PFSK-1 (cell line): Measurements from ENCODE around the gene MIP.

Experiments
- FOXP2 ChIP-seq: optimal IDR thresholded peaks from 2 replicates; pipeline ENCODE3; 2011; ENCODE audit warnings: borderline replicate concordance, control low read depth, inconsistent platforms; ENCODE audit not compliant: insufficient read depth; ENCODE audit errors: extremely low read length, extremely low read depth
- POLR2AphosphoS5 ChIP-seq: IDR thresholded peaks from 2 replicates; pipeline ENCODE4 v1.6.1; 2012; ENCODE audit warnings: low read depth, mild to moderate bottlenecking, control low read depth, low read length, moderate library complexity
- REST ChIP-seq, 2 experiments: IDR thresholded peaks; 2 replicates each; pipeline versions ENCODE4 v1.6.1 to v1.8.0; 2011 to 2012; ENCODE audit warnings: low read depth in 2 of 2, low read length in 2 of 2, control low read depth in 1 of 2, inconsistent platforms in 1 of 2, mild to moderate bottlenecking in 1 of 2, moderate library complexity in 1 of 2; ENCODE audit not compliant: insufficient read depth in 1 of 2
- SIN3A ChIP-seq: IDR thresholded peaks from 2 replicates; pipeline ENCODE4 v1.6.1; 2012; ENCODE audit warnings: mild to moderate bottlenecking, low read length, moderate library complexity, borderline replicate concordance; ENCODE audit not compliant: insufficient read depth
- TAF1 ChIP-seq: IDR thresholded peaks from 2 replicates; pipeline ENCODE4 v1.6.1; 2012; ENCODE audit warnings: low read length, control low read depth, borderline replicate concordance; ENCODE audit not compliant: insufficient read depth

Gene MIP

GRCh38 chr12:56479625-56480024 lies 25.2 kb upstream of the MIP start:
- TF ChIP-seq TAF1 (no peak), FOXP2 (no peak), SIN3A (no peak), REST (IDR thresholded peaks at IDR 0.05; ENCODE audit: insufficient read depth in 1 of 2, low read depth in 2 of 2, low read length in 2 of 2) (no peak), POLR2AphosphoS5 (no peak)

- TF ChIP-seq FOXP2 (no peak), TAF1 (no peak), SIN3A (no peak), REST (IDR thresholded peaks at IDR 0.05; ENCODE audit: insufficient read depth in 1 of 2, low read depth in 2 of 2, low read length in 2 of 2) (no peak), POLR2AphosphoS5 (no peak)
Observed at GRCh38 chr12:56477521-56478225, 23.2 kb upstream of the MIP start.

GRCh38 chr12:56476972-56477432 lies 22.5 kb upstream of the MIP start:
- no peak for TF ChIP-seq POLR2AphosphoS5
- no peak for TF ChIP-seq REST (IDR thresholded peaks at IDR 0.05; ENCODE audit: insufficient read depth in 1 of 2, low read depth in 2 of 2, low read length in 2 of 2)
- TF ChIP-seq TAF1 = no peak
- no peak for TF ChIP-seq SIN3A
- TF ChIP-seq FOXP2 = no peak

GRCh38 chr12:56476143-56476542 lies 21.7 kb upstream of the MIP start:
- no peak for TF ChIP-seq TAF1
- no peak for TF ChIP-seq FOXP2
- no peak for TF ChIP-seq POLR2AphosphoS5
- no peak for TF ChIP-seq SIN3A
- TF ChIP-seq REST (IDR thresholded peaks at IDR 0.05; ENCODE audit: insufficient read depth in 1 of 2, low read depth in 2 of 2, low read length in 2 of 2) = no peak
